Measurements from ENCODE around the gene BFSP2.

- no peak for TF ChIP-seq POLR2A (IDR thresholded peaks at IDR 0.05)
- TF ChIP-seq CTCF (IDR thresholded peaks at IDR 0.05), result no peak
- TF ChIP-seq EP300 (IDR thresholded peaks at IDR 0.05), result no peak
Measured at GRCh38 chr3:133371181-133371580, 28.7 kb upstream of the BFSP2 start.
